Stimulated activated CD8-positive, alpha-beta memory T cell treated with anti-CD3 and anti-CD28 coated beads, Interleukin-7, amount 100 ng/mL, for 24 hours (primary cell): ENCODE results near the gene KANTR.
"Not testable (repeated sequence)": the region's sequence is repeated elsewhere in the genome, so short reads cannot be mapped to it uniquely, and the experiment has no call there.

Source experiments
- DNase-seq: peaks from one replicate; pipeline ENCODE4 v3.0.0-alpha.2; 2020; ENCODE audit warnings: low read depth

Gene KANTR

DNA sequence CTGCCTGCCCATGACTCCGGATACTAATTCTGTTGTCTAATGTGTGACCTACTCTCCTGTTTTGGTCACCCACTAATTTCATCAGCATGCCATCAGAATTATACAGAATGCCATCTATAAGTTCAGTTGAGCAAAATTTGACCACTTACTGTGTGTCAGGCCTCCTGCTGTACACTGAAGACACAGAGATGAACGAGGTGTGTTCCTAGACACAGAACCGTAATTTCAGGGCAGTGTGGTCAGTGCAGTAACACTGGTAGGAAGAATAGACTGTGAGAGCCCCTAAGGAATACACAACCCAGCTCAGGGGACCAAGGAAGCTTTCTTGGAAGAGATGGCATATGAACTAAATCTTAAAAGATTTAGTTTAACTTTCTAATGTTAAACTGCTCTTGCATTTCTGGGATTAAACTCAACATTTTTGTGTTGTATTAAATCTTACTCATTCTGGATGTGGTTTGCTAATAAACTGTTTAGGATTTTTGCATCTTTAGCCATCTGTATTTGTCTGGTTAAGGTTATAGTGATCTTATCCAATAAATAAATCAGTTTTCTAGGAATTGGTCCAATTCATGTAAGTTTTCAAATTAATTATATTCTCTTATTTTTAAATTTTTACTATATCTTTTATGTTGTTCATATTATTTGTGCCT is 34.3 kb downstream of the KANTR start:
- DNase-seq: no peak

DNA sequence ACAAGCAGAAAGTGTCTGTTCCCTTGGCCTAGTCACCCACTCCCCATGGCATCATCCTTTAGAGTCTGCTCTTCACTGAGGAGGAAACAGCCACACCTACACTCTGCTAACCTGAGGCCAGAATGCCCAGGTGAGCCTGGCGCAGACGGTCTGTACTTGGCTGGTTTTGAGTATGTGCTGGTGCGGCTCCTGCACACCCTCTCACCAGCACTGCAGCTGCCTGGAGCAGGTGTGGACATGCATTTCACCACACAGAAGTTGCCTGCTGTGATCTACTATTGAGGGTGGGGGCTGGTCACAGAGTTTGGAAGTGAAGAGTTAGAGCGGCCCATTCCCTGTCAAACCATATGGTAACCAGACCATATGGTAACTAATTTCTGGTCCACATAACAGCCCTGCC is 39.5 kb downstream of the KANTR start:
- DNase-seq: no peak

DNA sequence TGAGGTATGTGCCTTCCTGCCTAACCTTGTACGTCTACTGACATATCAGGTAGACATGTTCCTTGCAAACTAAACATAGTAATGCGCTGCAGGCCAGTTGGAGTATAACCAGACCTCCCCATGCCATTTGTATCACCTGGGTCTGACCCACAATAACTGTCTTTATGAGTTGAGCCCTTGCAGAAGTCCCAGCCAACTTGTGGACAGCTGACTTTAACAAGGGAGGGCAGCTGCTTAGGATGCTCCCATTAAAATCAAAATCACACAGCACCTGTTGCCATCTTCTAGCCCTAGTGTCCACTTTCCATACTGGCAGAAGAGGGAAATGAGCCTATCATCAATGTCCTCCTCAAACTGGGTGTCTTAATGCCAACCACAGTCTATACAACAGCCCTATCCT is 41.6 kb downstream of the KANTR start:
- no peak for DNase-seq

DNA sequence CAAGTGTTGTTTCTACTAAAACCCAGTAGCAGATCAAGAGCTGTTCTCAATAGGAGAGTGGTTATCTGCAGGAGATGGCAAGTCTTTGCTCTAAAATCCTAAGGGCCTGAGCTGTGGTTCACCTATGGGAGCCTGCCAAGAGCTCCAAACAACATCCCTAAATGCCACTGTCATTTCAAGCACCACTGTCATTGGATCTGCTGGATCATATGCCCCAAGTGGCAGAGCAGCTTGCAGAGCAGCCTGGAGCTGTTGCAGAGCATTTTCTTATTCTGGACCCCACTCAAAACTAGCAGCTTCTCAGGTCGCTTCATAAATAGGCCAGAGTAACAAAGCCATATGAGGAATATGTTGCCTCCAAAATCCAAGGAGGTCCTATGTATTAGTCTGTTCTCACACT is 59.6 kb downstream of the KANTR start:
- no peak for DNase-seq

DNA sequence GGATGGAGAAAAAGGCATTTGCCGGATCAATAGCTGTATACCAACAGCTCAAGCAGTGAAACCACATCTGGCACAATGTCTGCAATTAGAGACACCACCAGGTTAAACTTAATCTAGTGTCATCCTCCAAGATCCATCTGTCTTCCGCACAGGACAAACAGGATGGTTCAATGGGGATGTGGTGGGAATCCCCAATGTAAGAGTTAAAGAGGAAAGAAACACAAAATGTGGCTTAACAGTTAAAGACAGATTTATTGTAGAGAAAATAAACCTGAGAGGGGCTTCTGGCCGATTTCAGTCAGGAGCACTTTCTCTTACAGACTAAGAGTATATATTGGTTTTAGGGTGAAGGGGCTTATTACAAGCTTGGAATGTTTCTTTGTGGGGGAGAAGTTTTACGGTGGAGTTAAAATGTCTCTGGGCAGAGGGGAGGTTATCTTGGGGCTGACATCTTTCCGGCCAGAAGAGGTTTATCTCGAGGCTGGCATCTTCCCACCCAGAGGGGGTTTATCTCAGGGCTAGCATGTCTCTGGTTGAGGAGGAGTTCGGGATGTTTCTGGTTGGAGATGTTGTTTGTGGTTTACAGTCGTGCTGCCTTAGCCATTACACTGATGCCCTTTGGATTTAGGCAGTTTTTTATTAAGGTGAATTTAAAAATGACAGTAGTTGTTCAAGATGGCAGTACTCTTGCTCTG is 61.7 kb downstream of the KANTR start:
- DNase-seq: no peak

GRCh38 chrX:53156207-53156596 is 62.3 kb downstream of the KANTR start:
- DNase-seq: no peak

GRCh38 chrX:53159184-53159583 is 65.2 kb downstream of the KANTR start:
- DNase-seq: no peak

DNA sequence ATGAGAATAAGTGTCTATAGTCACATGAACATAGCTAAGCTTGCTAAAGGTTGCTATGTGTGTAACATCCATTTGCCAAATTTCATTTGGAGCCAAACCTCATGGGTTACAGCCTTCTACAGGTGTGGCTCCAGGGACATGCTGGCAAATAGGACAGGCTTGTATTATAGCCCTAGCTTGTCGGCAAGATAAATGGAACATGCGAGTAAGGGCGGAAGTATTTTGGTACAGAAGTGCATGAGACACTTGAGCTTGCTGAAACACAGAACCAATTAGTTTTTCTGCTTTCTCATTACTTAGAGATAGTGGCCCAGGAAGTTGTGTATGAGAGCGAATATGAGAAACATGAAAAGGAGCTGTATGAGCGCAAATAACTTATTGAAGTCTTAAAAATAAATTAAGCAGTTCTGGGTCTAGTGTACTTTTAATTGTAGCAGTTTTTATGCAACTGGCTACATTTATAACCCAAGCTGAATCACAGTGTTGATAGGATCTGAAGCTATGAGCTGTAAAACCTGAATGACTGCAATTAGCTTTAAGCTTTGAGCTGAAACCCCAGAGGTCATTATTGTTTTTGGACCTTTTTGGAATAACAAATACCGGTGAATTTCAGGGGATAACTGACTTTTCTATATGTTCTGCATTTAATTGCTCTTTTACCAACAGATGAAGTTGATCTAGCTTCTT is 66.5 kb downstream of the KANTR start:
- DNase-seq: no peak

DNA sequence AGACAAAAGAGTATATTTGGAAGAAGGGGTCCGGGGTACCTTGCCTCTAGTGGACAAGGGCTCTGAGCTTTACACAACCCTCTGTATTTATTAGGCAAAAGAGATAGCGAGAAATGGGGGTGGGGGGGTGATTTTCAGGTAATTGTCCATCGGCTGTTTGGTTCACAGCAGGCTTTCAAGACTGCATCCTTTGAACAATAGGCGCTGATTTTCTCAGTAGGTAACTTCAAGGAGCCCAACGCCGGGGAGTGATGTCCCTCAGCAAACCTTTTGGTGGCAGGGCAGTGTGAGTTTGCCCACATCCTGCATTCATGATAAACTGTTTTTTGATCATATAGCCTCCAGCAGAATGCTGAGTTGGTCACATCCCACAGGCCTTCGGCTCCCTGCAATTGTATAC is 69.5 kb downstream of the KANTR start:
- DNase-seq: no peak

- not testable (repeated sequence) for DNase-seq
These were observed 70.6 kb downstream of the KANTR start for GRCh38 chrX:53164566-53164965.

DNA sequence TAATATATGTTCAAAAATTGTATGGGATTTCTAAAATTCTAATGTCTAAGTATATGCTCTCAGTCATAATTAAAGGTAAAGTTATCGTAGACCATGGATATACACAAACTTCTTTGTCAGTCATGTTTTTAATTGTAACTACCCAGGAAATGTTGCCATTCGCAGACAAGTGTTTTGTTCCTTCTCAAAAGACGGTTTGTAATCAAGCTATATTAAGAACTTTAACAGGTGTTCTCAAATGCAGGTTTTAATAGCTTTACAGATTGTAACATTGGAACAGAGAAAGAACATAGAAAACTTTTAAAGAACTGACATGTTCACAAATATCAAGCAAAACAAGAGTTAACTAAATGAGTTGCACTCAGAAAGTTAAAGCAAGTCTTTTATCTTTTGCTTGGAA is 72.2 kb downstream of the KANTR start:
- DNase-seq: no peak

GRCh38 chrX:53171356-53171755 is 77.4 kb downstream of the KANTR start:
- no peak for DNase-seq
